ENCODE data around the gene CYS1.

DNA sequence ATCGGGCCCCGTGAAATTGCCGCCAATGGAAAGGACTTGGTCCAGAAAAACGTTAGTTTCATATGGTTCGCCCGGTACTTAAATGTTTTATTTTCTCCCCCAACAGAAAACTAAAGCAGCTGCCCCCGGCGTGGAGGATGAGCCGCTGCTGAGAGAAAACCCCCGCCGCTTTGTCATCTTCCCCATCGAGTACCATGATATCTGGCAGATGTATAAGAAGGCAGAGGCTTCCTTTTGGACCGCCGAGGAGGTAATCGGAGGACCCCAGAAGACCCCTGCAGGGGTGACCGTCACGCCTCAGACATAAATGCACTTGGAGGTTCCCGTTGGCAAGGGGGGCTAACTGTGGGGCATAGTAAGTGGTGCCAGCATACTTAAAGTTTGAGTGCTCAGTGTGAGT is 43.1 kb upstream of the CYS1 start:
- TF ChIP-seq NFATC4 (CRISPR knock-in tag; IDR thresholded peaks at IDR 0.05), result no peak
- TF ChIP-seq NFYB (CRISPR knock-in tag; conservative IDR thresholded peaks at IDR 0.05; ENCODE audit: low read depth), result no peak
- TF ChIP-seq, protein P1, sequence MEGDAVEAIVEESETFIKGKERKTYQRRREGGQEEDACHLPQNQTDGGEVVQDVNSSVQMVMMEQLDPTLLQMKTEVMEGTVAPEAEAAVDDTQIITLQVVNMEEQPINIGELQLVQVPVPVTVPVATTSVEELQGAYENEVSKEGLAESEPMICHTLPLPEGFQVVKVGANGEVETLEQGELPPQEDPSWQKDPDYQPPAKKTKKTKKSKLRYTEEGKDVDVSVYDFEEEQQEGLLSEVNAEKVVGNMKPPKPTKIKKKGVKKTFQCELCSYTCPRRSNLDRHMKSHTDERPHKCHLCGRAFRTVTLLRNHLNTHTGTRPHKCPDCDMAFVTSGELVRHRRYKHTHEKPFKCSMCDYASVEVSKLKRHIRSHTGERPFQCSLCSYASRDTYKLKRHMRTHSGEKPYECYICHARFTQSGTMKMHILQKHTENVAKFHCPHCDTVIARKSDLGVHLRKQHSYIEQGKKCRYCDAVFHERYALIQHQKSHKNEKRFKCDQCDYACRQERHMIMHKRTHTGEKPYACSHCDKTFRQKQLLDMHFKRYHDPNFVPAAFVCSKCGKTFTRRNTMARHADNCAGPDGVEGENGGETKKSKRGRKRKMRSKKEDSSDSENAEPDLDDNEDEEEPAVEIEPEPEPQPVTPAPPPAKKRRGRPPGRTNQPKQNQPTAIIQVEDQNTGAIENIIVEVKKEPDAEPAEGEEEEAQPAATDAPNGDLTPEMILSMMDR (IDR thresholded peaks at IDR 0.05), result no peak
